Measurements from ENCODE around the gene STXBP5. TPM values are rescaled to one million over a fixed set of nuclear protein-coding genes. Genes with fewer than 3 reads are reported as not detected.

Gene STXBP5
- polyA plus RNA-seq, 1 of the 3 experiments (the other 2 are of a cell fraction) = 9.9 TPM

- H4K20me1 ChIP-seq (ENCODE audit: insufficient read depth) = no peaks in the 10 kb centered on the region
- no peaks in the 10 kb centered on the region for H3K9me2 ChIP-seq
- DNase-seq = no peak
- no peaks in the 10 kb centered on the region for H3K36me3 ChIP-seq (replicated peaks in 1 of 2; ENCODE audit: control insufficient read depth in 1 of 2, insufficient read depth in 2 of 2, low read length in 1 of 2)
- H3K4me1 ChIP-seq (ENCODE audit: control insufficient read depth in 1 of 2, insufficient read depth in 2 of 2, low read depth in 1 of 2, low read length in 1 of 2) = no peaks in the 10 kb centered on the region
- H2AFZ ChIP-seq (ENCODE audit: low read depth) = no peak overlapping the region
- H3K27ac ChIP-seq (ENCODE audit: low read depth in 2 of 2, low read length in 1 of 2) = no peak overlapping the region
- ChIA-PET CTCF (interaction anchor here (0.6 to 1.3 kb wide), 2 partner anchors 9 to 742 kb away, joined by 3 read pairs; no protein-coding TSS in a partner anchor), POLR2A (no interaction called here)
- no peaks in the 10 kb centered on the region for H3K27me3 ChIP-seq (ENCODE audit: insufficient read depth)
- H3K79me2 ChIP-seq (ENCODE audit: insufficient read depth) = no peaks in the 10 kb centered on the region
- no peaks in the 10 kb centered on the region for H3K9me3 ChIP-seq
- TF ChIP-seq RXRA (IDR thresholded peaks at IDR 0.05; ENCODE audit: borderline replicate concordance, low read depth) (no peak), RCOR1 (IDR thresholded peaks at IDR 0.05; ENCODE audit: low read length) (no peak), MEF2A (IDR thresholded peaks at IDR 0.05; ENCODE audit: borderline replicate concordance, low read depth) (no peak), FOSL2 (IDR thresholded peaks at IDR 0.05; ENCODE audit: borderline replicate concordance, low read depth) (no peak)
- no peaks in the 10 kb centered on the region for H3F3A ChIP-seq (replicated peaks; ENCODE audit: insufficient read depth)
- H3K4me3 ChIP-seq (ENCODE audit: low read depth in 2 of 2, low read length in 1 of 2) = no peak overlapping the region
- H3K4me2 ChIP-seq = no peak overlapping the region
- no peak overlapping the region for H3K9ac ChIP-seq
These were observed 196.8 kb downstream of the STXBP5 start for GRCh38 chr6:147400968-147401367.

- WGBS (ENCODE audit: low lambda C conversion rate) = 57% methylated on average over 5 of the region's 5 CpGs
- no peak overlapping the region for H3K9ac ChIP-seq
- POLR2A ChIA-PET = no interaction called here
- H3K27me3 ChIP-seq (ENCODE audit: insufficient read depth) = no peaks in the 10 kb centered on the region
- DNase-seq = no peak
- no peak for TF ChIP-seq RAD21 (IDR thresholded peaks at IDR 0.05; ENCODE audit: low read length)
- TF ChIP-seq RFX5 (IDR thresholded peaks at IDR 0.05; ENCODE audit: low read length) = no peak
- no peak for TF ChIP-seq RCOR1 (IDR thresholded peaks at IDR 0.05; ENCODE audit: low read length)
- no peaks in the 10 kb centered on the region for H3K9me3 ChIP-seq
- no peak overlapping the region for H3K4me2 ChIP-seq
- H3F3A ChIP-seq (replicated peaks; ENCODE audit: insufficient read depth) = no peaks in the 10 kb centered on the region
- no peaks in the 10 kb centered on the region for H4K20me1 ChIP-seq (ENCODE audit: insufficient read depth)
- CTCF ChIA-PET = interaction anchor here (0.6 kb wide), 1 partner anchor 741 kb away, joined by 3 read pairs; no protein-coding TSS in a partner anchor
- no peaks in the 10 kb centered on the region for H3K79me2 ChIP-seq (ENCODE audit: insufficient read depth)
- H3K27ac ChIP-seq (ENCODE audit: low read depth in 2 of 2, low read length in 1 of 2) = no peak overlapping the region
- H3K36me3 ChIP-seq (replicated peaks in 1 of 2; ENCODE audit: control insufficient read depth in 1 of 2, insufficient read depth in 2 of 2, low read length in 1 of 2) = no peaks in the 10 kb centered on the region
- H3K9me2 ChIP-seq = no peaks in the 10 kb centered on the region
- H2AFZ ChIP-seq (ENCODE audit: low read depth) = no peak overlapping the region
- no peak overlapping the region for H3K4me3 ChIP-seq (ENCODE audit: low read depth in 2 of 2, low read length in 1 of 2)
- no peaks in the 10 kb centered on the region for H3K4me1 ChIP-seq (ENCODE audit: control insufficient read depth in 1 of 2, insufficient read depth in 2 of 2, low read depth in 1 of 2, low read length in 1 of 2)
These were observed 197.6 kb downstream of the STXBP5 start for GRCh38 chr6:147401779-147402178.

GRCh38 chr6:147406783-147407182 lies 202.6 kb downstream of the STXBP5 start:
- 79% methylated on average over 9 of the region's 27 CpGs for WGBS (ENCODE audit: low lambda C conversion rate)
- POLR2A ChIA-PET = no interaction called here
- no peak for TF ChIP-seq EZH2phosphoT487 (IDR thresholded peaks at IDR 0.05; ENCODE audit: borderline replicate concordance, low read depth)
- no peak for TF ChIP-seq PBX3 (IDR thresholded peaks at IDR 0.05)
- TF ChIP-seq ELF1 (IDR thresholded peaks at IDR 0.05) = no peak
- no peak for TF ChIP-seq POLR2AphosphoS5 (IDR thresholded peaks at IDR 0.05; ENCODE audit: low read depth, low read length)
- no peak for TF ChIP-seq NRF1 (IDR thresholded peaks at IDR 0.05; ENCODE audit: low read depth, low read length)
- TF ChIP-seq SIN3A (IDR thresholded peaks at IDR 0.05; ENCODE audit: borderline replicate concordance, low read depth, low read length) = no peak
- TF ChIP-seq REST (IDR thresholded peaks at IDR 0.05; ENCODE audit: low read depth, low read length) = no peak
- TF ChIP-seq EP300 (IDR thresholded peaks at IDR 0.05; ENCODE audit: borderline replicate concordance in 1 of 2, low read depth in 1 of 2, low read length in 1 of 2) = no peak
- TF ChIP-seq GABPA (IDR thresholded peaks at IDR 0.05; ENCODE audit: low read depth) = no peak
- no peak for TF ChIP-seq FOXJ3 (CRISPR knock-in tag; IDR thresholded peaks at IDR 0.05)
- no peak for TF ChIP-seq FOXM1 (IDR thresholded peaks at IDR 0.05; ENCODE audit: low read depth)
- TF ChIP-seq ZBTB33 (IDR thresholded peaks at IDR 0.05; ENCODE audit: borderline replicate concordance, low read depth) = no peak

More at GRCh38 chr6:147406783-147407182, 202.6 kb downstream of the STXBP5 start:
- Histone ChIP-seq H3K4me3 (ENCODE audit: low read depth in 2 of 2, low read length in 1 of 2) (no peak overlapping the region), H3K4me2 (no peak overlapping the region), H2AFZ (ENCODE audit: low read depth) (no peak overlapping the region), H3K9me2 (no peaks in the 10 kb centered on the region), H4K20me1 (ENCODE audit: insufficient read depth) (no peaks in the 10 kb centered on the region), H3F3A (replicated peaks; ENCODE audit: insufficient read depth) (no peaks in the 10 kb centered on the region), H3K27ac (ENCODE audit: low read depth in 2 of 2, low read length in 1 of 2) (no peak overlapping the region), H3K9me3 (no peaks in the 10 kb centered on the region; the same call in 1 of the 2 replicates), H3K4me1 (ENCODE audit: control insufficient read depth in 1 of 2, insufficient read depth in 2 of 2, low read depth in 1 of 2, low read length in 1 of 2) (no peaks in the 10 kb centered on the region), H3K27me3 (ENCODE audit: insufficient read depth) (no peaks in the 10 kb centered on the region), H3K79me2 (ENCODE audit: insufficient read depth) (no peaks in the 10 kb centered on the region), H3K36me3 (replicated peaks in 1 of 2; ENCODE audit: control insufficient read depth in 1 of 2, insufficient read depth in 2 of 2, low read length in 1 of 2) (no peaks in the 10 kb centered on the region), H3K9ac (no peak overlapping the region)
- no peak for DNase-seq
- CTCF ChIA-PET = no interaction called here

Data from SK-N-SH (cell line).